Small intestine (tissue), 7 donors: ENCODE measurements around the gene KLF3. TPM values are rescaled to one million over a fixed set of nuclear protein-coding genes. Genes with fewer than 3 reads are reported as not detected.

ENCODE experiments used
- DNase-seq, 2 donors: peaks; one replicate each; pipeline versions ENCODE4 v3.0.0 to v3.0.0-alpha.2; 2013
- FAIRE-seq: peaks from 2 replicates; lab custom pipeline; 2012; peaks lifted over from hg19 to GRCh38; lab: Jason Lieb, UNC
- H3K27ac ChIP-seq, 3 donors: one replicate each; pipeline ENCODE4 v1.5.1; 2013; ENCODE audit warnings: low read length in 2 of 3, mild to moderate bottlenecking in 2 of 3, control low read depth in 1 of 3, inconsistent platforms in 1 of 3, low read depth in 1 of 3, moderate library complexity in 1 of 3
- H3K27me3 ChIP-seq, 3 donors: one replicate each; pipeline ENCODE4 v1.6.1; 2013; ENCODE audit warnings: low read length in 3 of 3, inconsistent platforms in 1 of 3; ENCODE audit not compliant: control insufficient read depth in 3 of 3, insufficient read depth in 3 of 3
- H3K36me3 ChIP-seq, 3 donors: one replicate each; pipeline ENCODE4 v1.6.1; 2013; ENCODE audit warnings: low read length in 3 of 3, inconsistent platforms in 1 of 3, low read depth in 1 of 3, mild to moderate bottlenecking in 1 of 3, moderate library complexity in 1 of 3; ENCODE audit not compliant: control insufficient read depth in 3 of 3, insufficient read depth in 2 of 3
- H3K4me1 ChIP-seq, 3 donors: one replicate each; pipeline ENCODE4 v1.6.1; 2013; ENCODE audit warnings: low read length in 2 of 3, inconsistent platforms in 1 of 3, low read depth in 1 of 3, mild to moderate bottlenecking in 1 of 3, moderate library complexity in 1 of 3; ENCODE audit not compliant: control insufficient read depth in 3 of 3, insufficient read depth in 2 of 3
- H3K4me3 ChIP-seq, 3 donors: one replicate each; pipeline ENCODE4 v1.5.1; 2013; ENCODE audit warnings: low read length in 3 of 3, control low read depth in 1 of 3, inconsistent platforms in 1 of 3, low read depth in 1 of 3, mild to moderate bottlenecking in 1 of 3, moderate library complexity in 1 of 3
- H3K9me3 ChIP-seq, 2 donors: one replicate each; pipeline ENCODE4 v1.6.1; 2013; ENCODE audit warnings: low read depth in 1 of 2, low read length in 1 of 2; ENCODE audit not compliant: control insufficient read depth in 2 of 2, insufficient read depth in 1 of 2
- WGBS, 3 donors: extraction: QIAGEN DNeasy Blood & Tissue Kit; methylation state at CpG; one replicate each; pipeline ENCODE4 v1.1.7; 2013; 5-methylcytosine and 5-hydroxymethylcytosine counted together
- polyA plus RNA-seq, 4 donors: library from polyadenylated mRNA; stranded (reverse) in 3 of 4; unstranded in 1 of 4; fragments of 200-250 nt in 3 of 4; fragments of 120-200 nt in 1 of 4; gene quantifications; one replicate each; pipeline versions ENCODE4 v1.2.1 to v1.2.3, GENCODE V29; 2013
- donor health status: healthy with polysubstance abuse.
- donor health status: control.
- donor health status: control.
- donor health status: Bipolar disorder and iron deficiency.
- donor health status: healthy.

KLF3 gene
- polyA plus RNA-seq, 4 donors, result 32.0 to 91.0 (median 34.5) TPM

- FAIRE-seq, result no peak
- 91 to 97% (median 91%) methylated on average over 1 of the region's 1 CpG for WGBS, 3 donors
Observed at GRCh38 chr4:38698176-38698575, 34.2 kb downstream of the KLF3 start.

GRCh38 chr4:38699112-38699511 is 35.1 kb downstream of the KLF3 start:
- H3K4me1 ChIP-seq, result no peaks in the 10 kb centered on the region
- H3K9me3 ChIP-seq, result no peaks in the 10 kb centered on the region
- 87 to 97% (median 88%) methylated on average over 2 of the region's 2 CpGs for WGBS, 3 donors
- no peak for FAIRE-seq
- no peak for DNase-seq
- no peak overlapping the region for H3K4me3 ChIP-seq
- H3K27ac ChIP-seq, result no peak overlapping the region
- H3K27me3 ChIP-seq, result no peaks in the 10 kb centered on the region
- H3K36me3 ChIP-seq, result peaks cover 7 to 32% (median 20%) of the 10 kb centered on the region in 3 donors

More at GRCh38 chr4:38698176-38698575, 34.2 kb downstream of the KLF3 start:
- Histone ChIP-seq H3K4me1 (no peaks in the 10 kb centered on the region), H3K4me3 (no peak overlapping the region), H3K27ac (no peak overlapping the region), H3K36me3 (peaks cover 11 to 37% (median 23%) of the 10 kb centered on the region in 3 donors), H3K27me3 (no peaks in the 10 kb centered on the region), H3K9me3 (no peaks in the 10 kb centered on the region)
- no peak for DNase-seq

GRCh38 chr4:38703635-38704034 is 39.6 kb downstream of the KLF3 start:
- 67 to 75% (median 75%) methylated on average over 4 of the region's 4 CpGs for WGBS, 3 donors
- Histone ChIP-seq H3K9me3 (no peaks in the 10 kb centered on the region), H3K4me3 (no peak overlapping the region), H3K27ac (no peak overlapping the region), H3K27me3 (no peaks in the 10 kb centered on the region), H3K4me1 (no peaks in the 10 kb centered on the region), H3K36me3 (peaks cover 0 to 4% (median 0%) of the 10 kb centered on the region in 3 donors)
- DNase-seq (no peak), FAIRE-seq (no peak)

GRCh38 chr4:38704622-38705154 is 40.7 kb downstream of the KLF3 start:
- no peak overlapping the region for H3K27ac ChIP-seq
- 42 to 58% (median 55%) methylated on average over 3 of the region's 3 CpGs for WGBS, 3 donors
- no peaks in the 10 kb centered on the region for H3K36me3 ChIP-seq
- FAIRE-seq (no peak), DNase-seq (no peak)
- H3K4me3 ChIP-seq, result no peak overlapping the region
- H3K27me3 ChIP-seq, result no peaks in the 10 kb centered on the region
- no peaks in the 10 kb centered on the region for H3K9me3 ChIP-seq
- no peaks in the 10 kb centered on the region for H3K4me1 ChIP-seq

- DNase-seq (no peak), FAIRE-seq (no peak)
- H3K27me3 ChIP-seq, result no peaks in the 10 kb centered on the region
- no peaks in the 10 kb centered on the region for H3K36me3 ChIP-seq
- no peaks in the 10 kb centered on the region for H3K9me3 ChIP-seq
- H3K27ac ChIP-seq, result no peak overlapping the region
- 61 to 84% (median 79%) methylated on average over 2 of the region's 2 CpGs for WGBS, 3 donors
- no peak overlapping the region for H3K4me3 ChIP-seq
- H3K4me1 ChIP-seq, result no peaks in the 10 kb centered on the region
Observed at GRCh38 chr4:38706301-38706700, 42.3 kb downstream of the KLF3 start.

GRCh38 chr4:38710053-38710452 is 46.1 kb downstream of the KLF3 start:
- Histone ChIP-seq H3K36me3 (no peaks in the 10 kb centered on the region), H3K4me1 (no peaks in the 10 kb centered on the region), H3K27ac (no peak overlapping the region), H3K4me3 (no peak overlapping the region), H3K9me3 (peaks cover 0 to 11% of the 10 kb centered on the region in 2 donors), H3K27me3 (no peaks in the 10 kb centered on the region)
- 67 to 71% (median 70%) methylated on average over 2 of the region's 2 CpGs for WGBS, 3 donors
- no peak for DNase-seq
- no peak for FAIRE-seq

GRCh38 chr4:38711066-38711465 is 47.1 kb downstream of the KLF3 start:
- Histone ChIP-seq H3K4me1 (no peaks in the 10 kb centered on the region), H3K9me3 (peaks cover 0 to 11% of the 10 kb centered on the region in 2 donors), H3K4me3 (no peak overlapping the region), H3K27ac (no peak overlapping the region), H3K27me3 (no peaks in the 10 kb centered on the region), H3K36me3 (no peaks in the 10 kb centered on the region)
- FAIRE-seq (no peak), DNase-seq (no peak)
- 71 to 82% (median 79%) methylated on average over 2 of the region's 2 CpGs for WGBS, 3 donors

- 77 to 80% (median 77%) methylated on average over 4 of the region's 4 CpGs for WGBS, 3 donors
- FAIRE-seq (no peak), DNase-seq (no peak)
- no peaks in the 10 kb centered on the region for H3K27me3 ChIP-seq
- H3K36me3 ChIP-seq, result no peaks in the 10 kb centered on the region
- H3K4me3 ChIP-seq, result no peak overlapping the region
- H3K4me1 ChIP-seq, result no peaks in the 10 kb centered on the region
- no peak overlapping the region for H3K27ac ChIP-seq
- peaks cover 0 to 11% of the 10 kb centered on the region in 2 donors for H3K9me3 ChIP-seq
Observed at GRCh38 chr4:38715050-38715449, 51.1 kb downstream of the KLF3 start.

GRCh38 chr4:38716256-38716655 is 52.3 kb downstream of the KLF3 start:
- DNase-seq (no peak), FAIRE-seq (no peak)
- Histone ChIP-seq H3K4me1 (no peaks in the 10 kb centered on the region), H3K27ac (no peak overlapping the region), H3K4me3 (no peak overlapping the region), H3K9me3 (peaks cover 0 to 11% of the 10 kb centered on the region in 2 donors), H3K36me3 (no peaks in the 10 kb centered on the region), H3K27me3 (no peaks in the 10 kb centered on the region)
- WGBS, 3 donors, result 87 to 97% (median 96%) methylated on average over 3 of the region's 3 CpGs
